Karpas-422 (cell line): Measurements from ENCODE around the gene TSSK2. TPM values are rescaled to one million over a fixed set of nuclear protein-coding genes. Genes with fewer than 3 reads are reported as not detected.
"Not testable (repeated sequence)": the region's sequence is repeated elsewhere in the genome, so short reads cannot be mapped to it uniquely, and the experiment has no call there.

ENCODE experiments used
- DNase-seq: peaks from one replicate; pipeline ENCODE4 v3.0.0-alpha.2; 2015
- H2AFZ ChIP-seq: fragments of 200-600 bp; sonication (generic); 2 replicates; pipeline ENCODE4 v1.6.1; 2014; ENCODE audit warnings: antibody characterized with exemption, low read length, mixed read lengths
- H3K27ac ChIP-seq: fragments of 200-600 bp; sonication (generic); 2 replicates; pipeline ENCODE4 v1.5.1; 2014; ENCODE audit warnings: mild to moderate bottlenecking, low read length, moderate library complexity
- H3K27me3 ChIP-seq: fragments of 200-600 bp; sonication (generic); 2 replicates; pipeline ENCODE4 v1.6.1; 2014; ENCODE audit warnings: low read length, mixed read lengths
- H3K36me3 ChIP-seq: fragments of 200-600 bp; sonication (generic); 2 replicates; pipeline ENCODE4 v1.6.1; 2014; ENCODE audit warnings: low read length, mixed read lengths; ENCODE audit not compliant: insufficient read depth
- H3K4me1 ChIP-seq: fragments of 200-600 bp; sonication (generic); 2 replicates; pipeline ENCODE4 v1.6.1; 2014; ENCODE audit warnings: mild to moderate bottlenecking, low read length, mixed read lengths
- H3K4me2 ChIP-seq: fragments of 200-600 bp; sonication (generic); 2 replicates; pipeline ENCODE4 v1.6.1; 2014; ENCODE audit warnings: low read length, low read depth, mild to moderate bottlenecking; ENCODE audit not compliant: poor library complexity, severe bottlenecking
- H3K4me3 ChIP-seq: fragments of 200-600 bp; sonication (generic); 2 replicates; pipeline ENCODE4 v1.5.1; 2014; ENCODE audit warnings: mild to moderate bottlenecking, antibody characterized with exemption, low read length, mixed read lengths
- H3K79me2 ChIP-seq: fragments of 200-600 bp; sonication (generic); 2 replicates; pipeline ENCODE4 v1.6.1; 2014; ENCODE audit warnings: mild to moderate bottlenecking, low read length, mixed read lengths
- H3K9ac ChIP-seq: fragments of 200-600 bp; sonication (generic); 2 replicates; pipeline ENCODE4 v1.6.0; 2014; ENCODE audit warnings: low read length
- H3K9me2 ChIP-seq: fragments of 200-600 bp; sonication (generic), shearing (Covaris generic); replicated peaks from 2 replicates; pipeline ENCODE4 v1.6.0; 2014; ENCODE audit warnings: mild to moderate bottlenecking, low read length, moderate library complexity; ENCODE audit not compliant: insufficient read depth
- H3K9me3 ChIP-seq: fragments of 300-700, 200-600 bp; sonication (generic); 2 replicates; pipeline ENCODE4 v1.6.1; 2014; ENCODE audit warnings: low read length, mixed read lengths
- H4K20me1 ChIP-seq: fragments of 200-600 bp; sonication (generic); 2 replicates; pipeline ENCODE4 v1.6.1; 2014; ENCODE audit warnings: mild to moderate bottlenecking, antibody characterized with exemption, low read length, low read depth; ENCODE audit not compliant: insufficient read depth
- total RNA-seq: library from RNA; depleted of rRNA; stranded (reverse); fragments of >200 nt; shearing (Covaris generic); gene quantifications from 2 replicates; pipeline ENCODE4 v1.2.3, GENCODE V29; 2014; ENCODE audit warnings: low replicate concordance

TSSK2 gene
- total RNA-seq, 1 experiment from 2014 or later: not detected

DNA sequence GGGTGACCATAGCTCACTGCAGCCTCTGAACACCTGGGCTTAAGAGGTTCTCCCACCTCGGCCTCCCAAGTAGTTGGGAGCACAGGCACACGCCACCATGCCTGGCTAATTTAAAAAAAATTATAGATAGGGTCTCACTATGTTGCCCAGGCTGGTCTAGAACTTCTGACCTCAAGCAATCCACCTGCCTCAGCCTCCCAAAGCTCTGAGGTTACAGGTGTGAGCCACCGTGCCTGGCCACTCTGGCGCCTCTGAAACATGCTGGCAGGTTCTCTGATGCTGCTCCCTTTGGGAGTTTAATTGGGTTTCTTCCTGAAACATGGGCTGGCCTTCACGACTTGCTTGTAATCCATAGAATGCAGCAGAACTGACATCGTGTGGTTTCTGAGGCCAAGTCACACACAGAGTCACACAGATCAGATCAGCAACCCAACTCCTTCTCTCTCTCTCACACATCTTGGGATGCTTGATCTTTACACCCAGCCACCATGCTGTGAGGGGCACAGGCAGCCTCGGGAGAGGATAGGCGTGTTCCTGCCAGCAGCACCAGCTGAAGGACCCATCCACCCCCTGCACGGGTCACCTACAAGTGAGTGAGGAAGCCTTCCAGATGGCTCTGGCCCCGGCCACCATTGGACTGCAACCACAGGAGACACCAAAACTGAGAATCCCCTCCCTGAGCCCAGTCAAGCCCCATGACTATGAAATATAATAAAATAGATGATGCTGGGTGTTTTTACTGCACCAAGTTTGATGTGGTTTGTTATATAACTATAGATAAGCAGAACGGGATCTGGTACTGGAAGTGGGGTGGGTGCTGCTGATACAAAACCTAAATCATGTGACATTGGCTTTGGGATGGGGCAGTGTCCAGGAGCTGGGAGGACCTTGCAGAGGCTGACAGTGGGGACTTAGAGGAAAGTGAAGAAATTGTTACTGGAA lies 22.1 kb downstream of the TSSK2 start:
- no peaks in the 10 kb centered on the region for H4K20me1 ChIP-seq
- no peaks in the 10 kb centered on the region for H3K9me2 ChIP-seq
- H3K79me2 ChIP-seq: no peaks in the 10 kb centered on the region
- no peak overlapping the region for H2AFZ ChIP-seq
- no peak overlapping the region for H3K27ac ChIP-seq
- no peak overlapping the region for H3K9ac ChIP-seq
- H3K4me3 ChIP-seq: no peak overlapping the region
- H3K4me2 ChIP-seq: no peak overlapping the region
- no peaks in the 10 kb centered on the region for H3K36me3 ChIP-seq
- no peak for DNase-seq
- no peaks in the 10 kb centered on the region for H3K9me3 ChIP-seq
- H3K4me1 ChIP-seq: no peaks in the 10 kb centered on the region
- H3K27me3 ChIP-seq: no peaks in the 10 kb centered on the region

DNA sequence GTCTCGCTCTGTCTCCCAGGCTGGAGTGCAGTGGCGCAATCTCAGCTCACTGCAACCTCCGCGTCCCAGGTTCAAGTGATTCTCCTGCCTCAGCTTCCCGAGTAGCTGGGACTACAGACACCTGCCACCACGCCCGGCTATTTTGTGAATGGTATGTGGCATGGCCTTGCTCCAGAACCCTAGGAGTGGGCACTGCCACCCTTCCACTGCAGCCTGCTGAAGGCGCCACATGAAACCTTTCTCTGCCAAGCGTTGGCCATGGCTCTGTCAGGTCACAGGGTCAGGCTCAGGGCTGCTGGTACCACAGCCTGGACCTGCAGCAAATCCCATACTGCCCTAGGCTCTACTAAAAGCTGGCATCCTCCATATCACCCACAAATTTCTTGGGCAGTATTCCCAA lies 25.0 kb downstream of the TSSK2 start:
- not testable (repeated sequence) for H4K20me1 ChIP-seq, H3K27ac ChIP-seq, H3K4me1 ChIP-seq, H3K4me3 ChIP-seq, H3K9ac ChIP-seq, H3K9me2 ChIP-seq, H3K27me3 ChIP-seq, DNase-seq, H3K79me2 ChIP-seq, H2AFZ ChIP-seq, H3K4me2 ChIP-seq, H3K36me3 ChIP-seq, H3K9me3 ChIP-seq

- H3K4me3 ChIP-seq: not testable (repeated sequence)
These were observed 27.5 kb downstream of the TSSK2 start for GRCh38 chr22:19158649-19159048.

DNA sequence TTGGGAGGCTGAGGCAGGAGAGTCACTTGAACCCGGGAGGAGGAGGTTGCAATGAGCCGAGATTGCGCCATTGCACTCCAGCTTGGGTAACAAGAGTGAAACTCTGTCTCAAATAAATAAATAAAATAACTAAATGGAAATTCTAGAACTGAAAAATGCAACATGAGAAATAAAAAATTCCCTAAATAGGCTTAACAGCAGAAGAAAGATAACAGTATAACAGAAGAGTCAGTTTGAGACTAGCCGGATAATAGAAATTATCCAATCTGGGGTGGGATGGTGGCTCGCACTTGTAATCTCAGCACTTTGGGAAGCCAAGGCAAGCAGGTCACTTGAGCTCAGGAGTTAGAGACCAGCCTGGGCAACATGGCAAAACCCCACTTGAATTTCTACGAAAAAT lies 33.3 kb downstream of the TSSK2 start:
- Histone ChIP-seq H3K79me2 (no peaks in the 10 kb centered on the region), H3K9me2 (no peaks in the 10 kb centered on the region), H3K27me3 (no peaks in the 10 kb centered on the region), H3K4me2 (no peak overlapping the region), H3K4me1 (no peaks in the 10 kb centered on the region), H4K20me1 (no peaks in the 10 kb centered on the region), H3K27ac (no peak overlapping the region), H3K9me3 (peaks cover 4% of the 10 kb centered on the region), H3K9ac (no peak overlapping the region), H2AFZ (no peak overlapping the region), H3K36me3 (no peaks in the 10 kb centered on the region), H3K4me3 (no peak overlapping the region)
- DNase-seq: no peak

More at GRCh38 chr22:19158649-19159048, 27.5 kb downstream of the TSSK2 start:
- not testable (repeated sequence) for H3K9ac ChIP-seq, H3K9me2 ChIP-seq, H3K36me3 ChIP-seq, H4K20me1 ChIP-seq, H2AFZ ChIP-seq, H3K27me3 ChIP-seq, H3K4me2 ChIP-seq, H3K9me3 ChIP-seq, H3K79me2 ChIP-seq, DNase-seq, H3K27ac ChIP-seq, H3K4me1 ChIP-seq

DNA sequence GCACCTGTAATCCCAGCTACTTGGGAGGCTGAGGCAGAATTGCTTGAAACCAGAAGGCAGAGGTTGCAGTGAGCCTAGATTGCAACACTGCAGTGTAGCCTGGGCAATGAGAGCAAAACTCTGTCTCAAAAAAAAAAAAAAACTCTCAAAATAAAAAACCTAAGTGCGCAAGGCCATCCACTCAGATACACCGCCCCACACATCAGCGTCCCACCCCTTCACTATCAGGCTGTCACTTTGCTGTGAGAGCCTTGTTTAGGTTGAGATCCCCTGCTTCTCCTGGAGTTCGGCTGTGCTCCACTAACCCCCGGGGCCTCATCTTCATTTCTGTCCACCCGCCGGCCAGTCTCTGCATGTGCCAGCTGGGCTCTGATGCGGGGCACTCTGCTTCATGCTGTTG lies 35.3 kb downstream of the TSSK2 start:
- H4K20me1 ChIP-seq: no peaks in the 10 kb centered on the region
- H3K36me3 ChIP-seq: no peaks in the 10 kb centered on the region
- H3K9me3 ChIP-seq: peaks cover 4% of the 10 kb centered on the region
- DNase-seq: no peak
- no peaks in the 10 kb centered on the region for H3K79me2 ChIP-seq
- no peak overlapping the region for H3K4me3 ChIP-seq
- H3K9me2 ChIP-seq: no peaks in the 10 kb centered on the region
- no peaks in the 10 kb centered on the region for H3K27me3 ChIP-seq
- H3K9ac ChIP-seq: no peak overlapping the region
- no peak overlapping the region for H3K4me2 ChIP-seq
- no peak overlapping the region for H2AFZ ChIP-seq
- H3K27ac ChIP-seq: no peak overlapping the region
- H3K4me1 ChIP-seq: peaks cover 8% of the 10 kb centered on the region

- no peaks in the 10 kb centered on the region for H3K27me3 ChIP-seq
- no peaks in the 10 kb centered on the region for H3K9me2 ChIP-seq
- H3K79me2 ChIP-seq: peaks cover 8% of the 10 kb centered on the region
- no peaks in the 10 kb centered on the region for H3K36me3 ChIP-seq
- H3K27ac ChIP-seq: no peak overlapping the region
- DNase-seq: no peak
- H3K4me2 ChIP-seq: no peak overlapping the region
- peaks cover 4% of the 10 kb centered on the region for H3K9me3 ChIP-seq
- no peak overlapping the region for H3K9ac ChIP-seq
- no peak overlapping the region for H2AFZ ChIP-seq
- H3K4me1 ChIP-seq: peaks cover 8% of the 10 kb centered on the region
- no peaks in the 10 kb centered on the region; the same call in 1 of the 2 replicates for H4K20me1 ChIP-seq
- H3K4me3 ChIP-seq: no peak overlapping the region
These were observed 36.2 kb downstream of the TSSK2 start for GRCh38 chr22:19167106-19167869.

GRCh38 chr22:19168088-19168890 lies 37.2 kb downstream of the TSSK2 start:
- Histone ChIP-seq H3K9ac (no peak overlapping the region), H3K4me2 (no peak overlapping the region), H3K9me2 (no peaks in the 10 kb centered on the region)

More at GRCh38 chr22:19168088-19168890, 37.2 kb downstream of the TSSK2 start:
- no peak overlapping the region for H3K27ac ChIP-seq
- no peaks in the 10 kb centered on the region for H3K27me3 ChIP-seq
- no peak overlapping the region for H2AFZ ChIP-seq
- H3K4me1 ChIP-seq: peaks cover 16% of the 10 kb centered on the region
- H3K9me3 ChIP-seq: peaks cover 4% of the 10 kb centered on the region
- H3K79me2 ChIP-seq: peaks cover 18% of the 10 kb centered on the region
- H4K20me1 ChIP-seq: peaks cover 5% of the 10 kb centered on the region; the same call in 1 of the 2 replicates
- no peak for DNase-seq
- H3K4me3 ChIP-seq: no peak overlapping the region
- no peaks in the 10 kb centered on the region for H3K36me3 ChIP-seq
